Measurements from ENCODE around the gene DOCK1.

Gene DOCK1

DNA sequence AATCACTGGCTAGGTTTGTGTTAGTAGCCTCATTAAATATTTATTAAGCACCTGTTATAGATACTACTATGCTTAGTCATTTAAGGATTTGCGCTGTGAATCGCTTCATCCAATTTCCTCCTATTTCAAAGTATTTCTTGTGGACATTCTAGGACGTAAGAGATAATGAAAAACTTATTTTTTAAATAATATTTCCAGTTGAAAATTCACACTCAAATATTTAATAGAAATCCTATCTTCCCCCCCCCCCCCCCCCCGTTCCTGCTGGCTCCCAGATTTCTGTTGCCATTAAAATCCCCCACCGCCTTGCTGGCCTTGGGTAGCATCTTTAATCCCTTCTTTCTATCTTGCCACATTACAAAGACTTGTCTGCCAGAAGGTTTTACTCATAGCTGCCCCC, 285.2 kb downstream of the DOCK1 start:
- no peak for DNase-seq

DNA sequence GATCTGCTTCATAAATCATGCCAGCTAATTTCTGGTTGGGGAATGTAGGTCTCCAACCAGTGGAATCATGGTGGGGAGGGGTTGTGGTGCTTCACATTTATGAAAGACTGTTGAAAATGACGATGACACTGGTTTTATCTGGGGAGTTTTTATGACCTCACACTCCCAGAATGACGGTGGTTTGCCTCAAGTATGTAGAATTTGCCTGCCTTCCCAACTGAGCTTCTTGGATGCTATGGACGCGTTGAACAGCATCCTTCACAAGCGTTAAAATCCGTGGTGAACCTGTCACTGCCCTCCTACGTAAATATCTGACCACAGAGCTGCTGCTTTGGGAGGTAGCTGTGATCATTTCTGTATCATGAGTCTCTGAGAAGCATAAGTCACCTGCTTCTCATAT, 287.9 kb downstream of the DOCK1 start:
- no peak for DNase-seq

DNA sequence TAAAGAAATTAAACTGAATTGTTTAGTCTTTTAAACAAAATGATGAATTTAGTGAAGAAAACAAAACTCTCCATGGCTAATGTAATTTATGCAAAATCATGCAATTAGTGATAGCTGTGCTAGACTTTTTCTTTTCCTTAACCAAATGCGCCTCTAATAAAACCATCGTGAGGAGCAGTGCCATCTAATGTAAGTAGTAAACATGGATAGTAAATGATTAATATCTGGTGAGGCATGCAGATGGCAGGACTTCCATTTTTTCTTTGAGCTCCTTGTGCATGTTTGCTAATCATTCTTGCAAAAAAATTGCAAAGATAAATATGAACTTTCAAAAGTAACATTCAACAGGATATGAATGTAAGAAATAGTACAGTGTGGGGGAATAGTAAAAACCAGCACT, 288.9 kb downstream of the DOCK1 start:
- no peak for DNase-seq

DNA sequence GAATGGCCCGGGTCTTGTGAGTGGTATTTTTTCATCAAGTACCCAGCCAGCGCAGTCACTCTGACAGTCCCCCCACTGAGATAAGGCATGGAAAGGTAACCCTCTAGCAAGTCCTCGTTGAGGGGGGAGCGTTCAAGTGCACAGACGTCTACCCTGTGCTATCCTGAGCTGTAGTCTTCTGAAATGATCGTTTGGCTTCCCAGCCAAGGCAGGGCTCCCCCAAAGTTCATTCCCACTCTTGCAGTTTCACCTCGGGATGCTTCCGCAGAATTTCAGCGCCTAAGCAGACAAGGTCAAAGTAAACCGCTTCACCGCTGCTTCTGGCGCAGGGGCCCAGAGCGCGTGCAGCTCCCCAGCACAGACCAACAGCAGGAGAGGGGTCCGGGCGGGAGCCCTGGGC, 289.4 kb downstream of the DOCK1 start:
- DNase-seq, result no peak

DNA sequence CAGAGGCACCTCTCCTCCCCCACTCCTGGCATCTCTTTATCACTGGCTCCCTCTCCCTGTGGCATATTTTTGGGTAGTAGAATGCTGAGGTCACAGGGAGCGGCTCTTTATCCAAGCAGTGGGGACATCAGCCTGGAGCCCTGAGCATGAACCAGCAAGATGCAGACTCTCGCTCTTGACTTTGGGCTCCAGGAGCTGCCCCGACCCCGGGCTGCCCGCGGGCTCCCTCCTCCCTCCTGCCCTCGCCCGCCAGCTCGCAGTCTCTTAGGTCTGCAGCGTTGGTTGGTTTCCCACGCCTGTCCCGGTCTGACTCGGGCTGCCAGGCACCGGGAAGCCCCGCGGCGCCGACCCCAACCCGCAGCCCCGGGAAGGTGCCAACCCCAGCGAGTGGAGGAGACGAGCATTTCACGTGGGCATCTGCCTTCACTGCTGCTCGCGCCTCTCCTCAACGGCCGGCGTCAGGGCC, 289.8 kb downstream of the DOCK1 start:
- DNase-seq, result no peak

DNA sequence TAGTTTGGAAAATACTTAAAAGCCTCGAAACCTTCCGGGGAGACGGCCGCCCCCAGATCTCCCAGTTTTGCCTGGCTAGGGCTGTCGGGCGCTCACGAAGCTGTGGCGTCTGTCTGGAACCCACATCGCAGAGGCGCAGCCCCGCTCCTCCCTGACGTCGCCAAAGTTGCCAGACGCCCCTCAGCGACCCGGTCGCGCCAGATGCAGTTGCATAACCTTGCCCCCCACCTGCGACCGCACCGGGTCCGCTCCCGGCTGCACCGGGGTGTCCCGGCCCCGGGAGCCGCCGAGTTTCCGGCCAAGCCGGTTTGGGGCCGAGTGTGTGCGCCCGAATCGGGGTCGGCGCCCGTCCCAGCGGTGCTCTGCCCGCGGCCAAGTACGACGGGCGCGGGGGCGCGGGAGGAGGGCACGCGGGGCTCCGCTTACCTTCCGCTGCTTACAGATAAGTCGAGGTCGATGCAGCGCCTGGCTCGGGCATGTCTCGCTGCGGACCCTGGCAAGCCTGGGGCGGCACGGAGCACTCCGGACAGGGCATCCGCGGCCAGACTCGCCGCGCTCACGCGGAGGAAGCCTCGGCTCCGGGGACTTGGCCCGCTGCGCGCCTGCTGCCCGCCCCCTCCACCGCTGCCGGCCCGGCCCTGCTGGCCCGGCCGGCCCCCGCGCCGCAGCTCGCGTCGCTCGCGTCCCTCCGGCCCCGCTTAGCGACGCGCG, 290.5 kb downstream of the DOCK1 start:
- DNase-seq, result peak; percentile 20

DNA sequence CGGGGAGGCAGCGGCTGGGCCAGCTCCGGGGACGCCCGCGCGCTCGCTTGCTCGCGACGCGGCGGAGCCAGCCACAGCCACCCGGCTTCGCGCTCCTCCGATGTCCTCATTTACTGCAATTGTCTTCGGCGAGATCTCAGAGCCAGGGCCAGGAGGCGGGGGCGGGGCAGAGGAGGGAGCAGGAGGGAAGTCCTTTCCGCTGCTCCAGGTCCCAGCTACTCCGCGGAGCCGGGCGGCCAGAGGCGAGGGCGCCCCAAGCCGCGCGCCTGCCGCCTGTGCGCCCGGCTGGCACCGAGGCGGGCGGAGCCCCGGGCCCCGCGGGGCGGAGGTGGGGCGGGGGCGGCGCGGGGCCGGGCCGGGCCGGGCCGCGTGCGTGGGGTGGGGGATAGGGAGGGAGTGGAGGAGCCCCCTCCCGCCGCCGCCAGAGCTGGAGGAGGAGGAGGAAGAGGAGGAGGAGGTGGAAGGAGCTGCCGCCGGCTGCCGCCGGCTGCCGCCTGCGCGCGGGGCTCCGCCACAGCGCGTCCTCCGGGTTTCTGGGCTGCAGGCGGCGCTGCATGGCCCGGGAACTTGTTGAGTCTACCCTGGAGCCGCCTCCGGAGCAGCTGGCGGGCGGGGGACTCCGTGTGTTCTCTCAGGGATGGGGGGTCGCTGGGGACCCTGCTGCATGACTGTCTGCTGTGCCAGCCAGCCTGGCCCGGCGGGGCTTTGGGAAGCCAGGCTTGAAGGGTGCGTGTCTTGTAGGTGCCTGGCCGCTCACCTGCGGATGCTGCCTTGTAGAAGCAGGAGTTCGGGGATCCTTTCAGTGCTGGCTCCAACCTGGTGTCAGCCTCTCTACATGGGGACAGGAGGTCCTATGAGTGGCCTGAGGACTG, 291.3 kb downstream of the DOCK1 start, which contains the start of gene INSYN2A:
INSYN2A (minus strand) TSS at position 310 of the 872 bp plus-strand sequence. CDS start 20,196 bp downstream, outside the sequence.
- DNase-seq, result peak; percentile 56

DNA sequence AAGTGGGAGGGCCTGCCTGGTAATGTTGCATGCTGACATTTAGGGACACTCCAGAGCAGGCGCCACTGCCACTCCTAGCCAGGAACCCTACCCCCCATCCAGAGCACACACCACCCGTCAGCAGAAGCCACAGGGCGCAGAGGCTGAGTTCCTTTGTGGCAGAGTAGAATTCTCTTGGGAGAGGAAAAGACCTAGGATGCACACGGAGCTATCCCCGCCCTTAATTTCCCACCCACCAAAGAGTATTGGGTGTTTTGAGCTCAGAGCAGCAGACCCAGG, 291.9 kb downstream of the DOCK1 start:
- no peak for DNase-seq

DNA sequence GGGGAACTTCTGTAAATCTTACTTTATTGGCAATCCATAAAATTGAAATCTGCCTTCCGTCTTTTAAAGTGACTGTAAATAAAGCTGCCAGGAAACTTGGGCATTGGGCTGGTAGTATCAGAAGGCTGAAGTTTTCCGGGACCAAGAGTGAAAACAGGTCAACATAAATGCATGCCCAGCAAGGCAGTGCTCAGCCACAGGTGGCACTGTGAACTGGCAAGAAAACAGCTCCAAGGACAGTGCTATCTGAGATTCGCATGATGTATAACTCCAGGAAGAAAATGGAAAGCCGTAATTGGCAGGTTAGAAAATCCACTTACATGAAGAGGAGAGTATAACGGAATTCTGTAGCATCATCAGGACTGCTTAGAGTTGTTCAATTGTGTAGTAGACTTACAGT, 293.1 kb downstream of the DOCK1 start:
- no peak for DNase-seq

DNA sequence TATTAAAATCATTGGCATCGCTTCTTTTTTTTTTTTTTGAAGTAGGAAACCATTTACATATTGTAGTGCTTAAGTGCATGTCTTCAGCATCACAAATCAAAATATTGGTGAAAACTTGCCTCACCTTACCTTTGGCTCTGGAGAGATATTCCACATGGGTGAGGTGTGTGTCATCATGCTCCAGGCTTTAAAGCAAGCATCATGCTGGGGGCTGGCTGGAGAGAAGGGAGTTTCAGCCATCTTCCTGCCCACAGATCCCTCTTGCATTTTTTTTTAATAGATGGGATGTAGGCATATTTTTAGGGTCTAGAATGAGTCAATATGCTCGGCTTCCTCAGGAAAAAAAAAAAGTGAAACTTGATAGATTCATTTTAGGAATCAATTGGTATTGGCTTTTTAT, 293.5 kb downstream of the DOCK1 start:
- DNase-seq, result no peak

DNA sequence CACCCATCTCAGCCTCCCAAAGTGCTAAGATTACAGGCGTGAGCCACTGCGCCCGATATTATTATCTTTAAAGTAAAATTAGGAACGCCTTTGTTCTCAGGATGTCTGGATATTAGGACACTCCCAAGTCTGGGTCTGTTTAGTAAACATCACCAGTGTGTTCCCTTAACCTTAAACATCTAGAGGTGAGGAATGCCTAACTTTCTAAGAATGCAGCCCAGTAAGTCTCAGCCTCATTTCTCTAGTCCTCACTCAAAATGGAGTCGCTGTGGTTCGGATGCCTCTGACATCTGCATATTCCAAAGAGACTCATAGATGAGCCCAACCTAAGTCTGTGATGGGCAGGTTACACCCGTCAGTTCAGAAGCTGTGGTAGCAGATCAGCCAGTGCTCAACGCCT, 295.4 kb downstream of the DOCK1 start:
- DNase-seq, result no peak

DNA sequence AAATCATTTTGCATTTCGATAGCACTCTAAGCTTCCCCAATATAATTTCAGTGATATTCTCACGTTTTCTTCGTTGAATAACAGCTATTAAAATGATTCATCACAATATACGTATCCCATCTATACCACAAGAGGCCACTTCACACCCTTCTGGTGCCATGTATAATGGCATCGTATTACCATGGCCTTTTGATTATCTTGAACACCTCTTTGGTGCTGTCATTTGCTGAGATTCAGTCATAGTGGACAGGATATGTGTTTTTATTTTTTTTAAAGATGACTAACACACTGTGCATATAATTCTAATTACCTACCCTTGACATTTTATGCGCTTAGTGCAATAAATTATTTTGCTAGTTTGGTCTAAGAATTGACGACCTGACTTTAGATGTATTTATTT, 297.8 kb downstream of the DOCK1 start:
- DNase-seq, result no peak

DNA sequence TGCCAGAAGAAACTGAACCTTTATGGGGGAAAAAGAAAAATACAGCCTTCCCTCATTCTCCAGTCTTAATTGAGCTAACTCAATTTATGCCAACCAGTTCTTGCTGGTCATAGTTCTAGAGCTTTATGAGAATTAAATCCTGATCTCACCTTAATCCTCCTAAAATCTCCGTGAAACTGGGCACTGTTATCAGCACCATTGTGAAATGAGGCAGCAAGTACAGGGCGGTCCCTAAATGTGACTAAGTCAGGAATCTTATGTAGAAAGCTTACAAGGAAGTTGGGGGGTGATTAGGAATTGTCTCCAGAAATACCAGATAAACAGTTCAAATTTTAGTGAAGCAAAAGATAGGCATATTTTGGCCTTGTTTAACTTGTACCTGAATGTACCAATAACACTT, 301.9 kb downstream of the DOCK1 start:
- no peak for DNase-seq

DNA sequence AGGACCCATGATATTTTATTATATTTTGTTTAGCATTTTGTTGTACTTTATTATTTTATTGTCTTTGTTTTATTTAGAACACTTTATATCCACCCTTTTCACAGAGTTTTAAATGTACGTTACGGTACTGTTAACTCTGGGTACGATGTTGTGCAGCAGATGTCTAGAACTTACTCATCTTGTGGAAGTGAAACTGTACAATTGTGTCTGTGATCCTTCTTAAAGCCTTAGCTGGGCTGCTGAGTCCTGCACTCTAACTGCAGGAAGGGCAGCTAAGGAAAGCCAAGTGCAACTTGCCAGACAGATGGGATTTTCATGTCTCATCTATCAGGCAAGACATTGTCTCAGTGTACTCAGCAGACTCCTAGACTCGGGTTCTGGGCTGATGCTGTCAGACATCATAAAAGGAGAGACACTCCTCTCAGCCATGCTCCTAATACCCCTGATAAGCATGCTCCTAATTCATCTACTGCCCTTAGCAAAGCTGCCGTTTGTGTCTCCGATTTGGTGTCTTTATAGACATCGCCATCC, 305.8 kb downstream of the DOCK1 start:
- DNase-seq, result no peak

DNA sequence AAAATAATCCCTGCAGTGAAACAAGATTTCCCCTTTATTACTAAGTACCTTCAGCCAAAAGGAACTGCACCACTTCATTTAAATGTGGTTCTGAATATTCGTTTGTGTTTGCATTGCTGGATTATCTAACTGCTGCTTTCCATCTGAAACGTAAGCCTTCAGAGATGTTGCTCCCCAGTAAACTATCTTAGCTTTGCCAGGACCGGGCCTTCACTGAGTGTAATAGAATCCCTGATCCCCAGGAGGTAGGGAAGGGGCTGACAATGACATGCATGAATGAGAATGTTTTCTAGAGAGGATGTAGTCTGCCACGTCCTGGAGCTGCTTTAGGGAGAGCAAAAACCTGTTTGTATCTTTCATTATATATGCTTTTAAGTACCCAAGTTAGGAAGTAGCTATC, 310.6 kb downstream of the DOCK1 start:
- DNase-seq, result peak; percentile 24

DNA sequence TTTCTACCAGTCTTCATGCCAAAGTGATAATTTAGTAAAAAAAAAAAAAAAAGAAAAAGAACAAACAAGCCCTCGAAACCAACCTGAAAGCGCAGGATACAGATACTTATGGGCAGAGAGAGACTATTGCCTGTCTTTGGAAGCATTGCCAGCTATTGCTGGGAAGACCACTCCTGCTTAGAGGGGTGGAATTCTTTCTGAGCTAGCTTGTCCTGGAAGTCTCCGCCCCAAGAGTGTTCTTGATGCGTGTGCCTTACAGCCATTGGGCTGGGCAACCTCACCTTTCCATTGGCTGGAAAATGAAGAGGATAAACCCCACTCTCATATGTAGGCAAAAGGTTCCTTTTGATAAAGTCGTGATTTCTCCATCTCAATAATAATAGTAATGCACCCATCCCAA, 311.0 kb downstream of the DOCK1 start:
- no peak for DNase-seq

DNA sequence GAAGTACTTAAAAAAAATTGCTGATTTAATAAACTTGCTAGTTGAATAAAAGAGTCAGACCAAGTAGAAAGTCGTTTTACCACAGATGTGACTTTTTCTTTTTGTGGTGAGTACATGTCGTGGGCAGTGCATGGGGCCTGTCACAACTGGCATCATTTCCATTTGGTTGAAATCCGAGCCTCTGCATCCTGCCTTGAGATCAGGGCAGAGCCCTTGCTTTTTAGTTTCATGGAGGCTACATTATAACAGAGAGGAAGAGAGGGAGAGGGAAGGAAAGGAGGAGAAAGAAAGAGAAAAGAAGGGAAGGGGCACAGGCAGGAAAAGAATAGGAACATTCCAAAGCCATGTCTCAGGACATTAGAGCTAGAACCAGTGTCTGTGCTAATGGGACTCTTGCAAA, 311.6 kb downstream of the DOCK1 start:
- peak; percentile 9 for DNase-seq

DNA sequence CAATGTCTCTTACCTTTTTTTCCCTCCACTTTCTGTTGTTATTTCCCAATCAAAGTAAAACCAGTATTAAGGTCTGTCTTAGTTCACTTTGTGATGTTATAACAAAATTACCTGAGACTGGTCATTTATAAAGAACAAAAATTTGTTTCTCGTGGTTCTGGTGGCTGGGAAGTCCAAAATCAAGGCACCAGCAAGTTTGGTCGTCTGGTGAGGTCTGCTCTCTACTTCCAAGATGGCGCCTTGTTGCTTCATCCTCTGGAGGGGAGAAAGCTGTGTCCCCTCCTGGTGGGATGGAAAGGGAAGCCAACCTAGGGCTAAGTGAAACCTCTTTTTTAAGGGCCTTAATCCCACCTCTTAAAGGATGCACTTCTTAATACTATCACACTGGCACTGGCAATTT, 313.4 kb downstream of the DOCK1 start:
- DNase-seq, result no peak

DNA sequence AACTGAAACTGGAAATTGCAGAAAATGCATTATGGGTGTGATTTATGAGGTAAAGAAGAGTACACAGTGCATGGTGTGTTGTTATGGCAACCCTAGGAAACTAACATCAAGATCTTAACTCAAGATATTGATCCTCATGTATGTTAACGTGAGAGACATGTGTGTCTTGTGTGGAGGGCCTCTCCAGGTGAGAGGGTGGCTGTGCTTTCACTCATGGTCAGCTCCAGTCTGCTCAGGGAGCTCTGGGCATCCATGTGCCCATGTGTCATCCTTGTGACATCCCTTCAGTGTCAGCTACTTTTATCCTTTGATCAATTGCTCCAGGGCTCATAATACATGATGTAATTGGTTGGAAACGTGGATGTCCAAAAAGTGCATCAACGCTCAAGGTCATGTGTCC, 316.1 kb downstream of the DOCK1 start:
- no peak for DNase-seq

DNA sequence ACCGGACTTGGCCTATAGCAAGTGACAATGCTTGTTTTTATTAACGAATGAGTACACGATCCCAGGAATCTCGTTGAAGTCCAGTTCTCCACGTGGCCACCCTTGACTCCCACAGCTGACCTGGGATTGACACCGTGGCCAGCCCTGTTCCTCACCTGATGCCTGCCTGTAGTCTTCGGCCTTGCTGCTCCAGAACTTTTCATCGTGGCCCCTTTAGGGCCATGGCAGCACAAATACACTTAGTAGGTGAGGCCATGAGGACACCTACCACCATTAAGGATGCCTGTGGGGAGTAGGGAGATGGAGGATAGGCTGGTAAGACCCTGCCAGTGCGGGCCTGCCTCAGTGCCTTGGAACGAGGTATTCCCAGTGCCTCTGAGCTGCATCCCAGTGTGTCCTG, 321.8 kb downstream of the DOCK1 start:
- no peak for DNase-seq

DNA sequence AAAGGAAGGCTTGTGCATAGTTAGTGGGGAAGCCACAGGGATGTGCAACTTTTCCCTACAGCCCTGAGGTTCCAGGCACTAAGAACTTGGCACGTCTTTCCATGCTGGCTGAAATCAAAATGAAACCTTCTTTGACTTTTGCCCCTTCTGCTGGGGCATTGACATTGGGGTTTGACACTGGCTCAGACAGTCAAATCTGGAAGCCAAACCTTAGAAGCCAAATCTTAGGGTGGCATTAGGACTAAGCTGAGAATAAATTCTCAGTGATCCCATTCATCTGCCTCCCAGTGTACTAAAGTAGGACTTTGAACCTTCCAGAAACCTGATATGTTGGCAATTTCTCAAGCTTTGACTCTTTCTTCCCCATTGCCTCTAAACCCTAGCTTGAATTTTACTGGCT, 322.4 kb downstream of the DOCK1 start:
- DNase-seq, result no peak

DNA sequence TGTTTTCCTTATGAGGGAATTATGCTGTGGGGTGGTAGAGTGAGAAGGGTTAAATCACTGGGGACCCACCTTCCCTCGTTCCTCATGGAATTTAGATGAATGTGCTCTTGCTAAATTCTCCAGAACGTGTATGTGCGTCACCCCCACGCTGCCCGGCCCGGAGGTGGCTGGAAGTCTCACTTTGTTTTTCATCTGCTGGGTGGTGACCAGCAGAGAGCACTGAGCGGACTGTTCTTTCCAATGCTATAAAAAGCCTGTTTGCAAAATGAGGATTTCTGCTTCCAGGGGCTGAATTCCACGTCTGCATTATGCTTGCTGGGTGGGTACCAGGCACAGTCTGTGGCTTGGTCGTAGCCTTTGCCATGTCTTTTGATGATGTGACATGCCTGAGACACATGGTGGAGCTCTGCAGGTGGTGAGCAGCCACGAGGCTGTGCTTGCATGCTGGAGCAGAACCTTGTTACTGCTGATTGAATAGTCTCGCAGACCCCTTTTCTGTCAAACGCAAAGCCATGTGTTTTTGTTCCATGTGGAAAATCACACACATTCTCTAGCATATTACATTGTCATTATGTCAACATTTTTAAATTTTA, 323.1 kb downstream of the DOCK1 start:
- peak; percentile 4 for DNase-seq

DNA sequence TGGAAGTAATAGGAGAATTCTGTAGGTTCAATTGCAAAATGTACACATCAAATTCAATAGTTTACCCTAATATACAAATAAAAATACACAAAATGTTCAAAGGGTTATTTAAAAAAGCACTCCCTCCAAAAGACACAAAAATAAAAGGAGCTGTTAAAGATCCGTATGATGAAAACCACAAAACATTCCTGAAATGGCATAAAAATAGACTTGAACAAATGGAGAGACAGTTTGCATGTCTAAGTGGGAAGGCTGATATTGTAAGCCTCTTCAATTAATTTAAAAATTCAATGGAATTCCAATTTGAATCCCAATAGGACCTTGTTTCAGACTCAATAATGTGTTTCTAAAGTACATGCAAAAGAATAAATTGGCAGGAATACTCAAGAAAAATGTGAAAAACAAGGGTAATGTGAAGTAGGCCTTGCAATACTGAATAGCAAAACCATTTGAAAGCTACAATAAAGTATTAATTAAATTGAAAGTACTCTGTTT, 329.1 kb downstream of the DOCK1 start:
- no peak for DNase-seq

DNA sequence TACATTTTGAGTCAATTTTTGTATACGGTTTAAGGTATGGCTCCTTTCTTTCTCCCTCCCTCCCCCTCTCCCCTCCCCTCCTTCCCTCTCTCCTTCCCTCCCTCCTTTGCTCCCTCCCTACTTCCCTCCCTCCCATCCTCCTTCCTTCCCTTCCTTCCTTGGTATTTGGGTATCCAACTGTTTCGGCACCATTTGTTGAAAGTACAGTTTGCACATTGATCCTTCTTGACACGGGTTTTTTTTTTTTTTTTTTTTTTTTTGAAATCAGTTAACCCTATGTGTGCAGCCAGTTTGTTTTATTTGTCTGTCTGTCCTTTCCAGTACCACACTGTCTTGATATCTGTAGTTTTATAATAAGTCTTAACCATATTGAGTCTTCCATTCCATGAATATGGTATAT, 331.0 kb downstream of the DOCK1 start:
- no peak for DNase-seq
